Smooth muscle cell (in vitro differentiated cells): ENCODE measurements around the gene SLC22A14. TPM values are rescaled to one million over a fixed set of nuclear protein-coding genes. Genes with fewer than 3 reads are reported as not detected.

ENCODE experiments used
- DNase-seq: peaks from one replicate; lab custom pipeline; 2025; ENCODE audit not compliant: unreplicated experiment; lab: John Stamatoyannopoulos, UW
- H2AFZ ChIP-seq: fragments of 200-600 bp; sonication (generic); 2 replicates; pipeline ENCODE4 v1.6.0; 2016; ENCODE audit warnings: antibody characterized with exemption, low read depth, mild to moderate bottlenecking
- H3F3A ChIP-seq: fragments of 200-600 bp; sonication (generic); 2 replicates; pipeline ENCODE4 v1.6.0; 2017; ENCODE audit warnings: antibody characterized with exemption, low read depth
- H3K27ac ChIP-seq: fragments of 200-600 bp; sonication (generic); 2 replicates; pipeline ENCODE4 v1.5.1; 2016; ENCODE audit warnings: low read depth, mild to moderate bottlenecking
- H3K27me3 ChIP-seq: fragments of 200-600 bp; sonication (generic); 2 replicates; pipeline ENCODE4 v1.6.1; 2016; ENCODE audit warnings: low read depth, mild to moderate bottlenecking
- H3K36me3 ChIP-seq: fragments of 200-600 bp; sonication (generic); 2 replicates; pipeline ENCODE4 v1.5.1; 2016; ENCODE audit warnings: low read depth
- H3K4me1 ChIP-seq: fragments of 200-600 bp; sonication (generic); 2 replicates; pipeline ENCODE4 v1.5.1; 2016; ENCODE audit warnings: low read depth
- H3K4me2 ChIP-seq: fragments of 200-600 bp; sonication (generic); 2 replicates; pipeline ENCODE4 v1.6.0; 2016; ENCODE audit warnings: mild to moderate bottlenecking
- H3K4me3 ChIP-seq: fragments of 200-600 bp; sonication (generic); 2 replicates; pipeline ENCODE4 v1.5.1; 2016; ENCODE audit warnings: mild to moderate bottlenecking
- H3K79me2 ChIP-seq: fragments of 200-600 bp; sonication (generic); 2 replicates; pipeline ENCODE4 v1.6.0; 2016; ENCODE audit warnings: low read depth, mild to moderate bottlenecking
- H3K9ac ChIP-seq: fragments of 200-600 bp; sonication (generic); 2 replicates; pipeline ENCODE4 v1.6.0; 2016; ENCODE audit warnings: low read depth
- H3K9me3 ChIP-seq: fragments of 200-600 bp; sonication (generic); replicated peaks from 2 replicates; pipeline ENCODE4 v1.5.1; 2016; ENCODE audit warnings: low read depth
- H4K20me1 ChIP-seq: fragments of 200-600 bp; sonication (generic); 2 replicates; pipeline ENCODE4 v1.6.0; 2016; ENCODE audit warnings: low read depth
- CTCF ChIP-seq: fragments of 200-600 bp; sonication (generic); IDR thresholded peaks from 2 replicates; pipeline ENCODE4 v1.5.1; 2017; ENCODE audit warnings: borderline replicate concordance, mild to moderate bottlenecking, antibody characterized with exemption; ENCODE audit not compliant: insufficient read depth, poor library complexity, severe bottlenecking
- WGBS: methylation state at CpG from one replicate; pipeline ENCODE4 v1.1.7; 2016; ENCODE audit warnings: low lambda C conversion rate; 5-methylcytosine and 5-hydroxymethylcytosine counted together
- polyA plus RNA-seq: library from polyadenylated mRNA; unstranded; fragments of >200 nt; fragmentation: Nextera tagmentation; extraction: Ambion mirVana; gene quantifications from 2 replicates; pipeline ENCODE4 v1.2.1, GENCODE V29; 2016
- total RNA-seq: library from RNA; depleted of rRNA; stranded (reverse); fragments of >200 nt; gene quantifications from 2 replicates; pipeline ENCODE4 v1.2.3, GENCODE V29; 2014

SLC22A14 gene
- total and polyA plus RNA-seq, 2 experiments from 2014 or later: 0.09 to 0.66 TPM

GRCh38 chr3:38361496-38361895, 79.4 kb downstream of the SLC22A14 start:
- Histone ChIP-seq H2AFZ (no peak overlapping the region), H3F3A (no peaks in the 10 kb centered on the region), H3K9me3 (no peaks in the 10 kb centered on the region), H4K20me1 (no peaks in the 10 kb centered on the region), H3K9ac (no peak overlapping the region), H3K4me3 (no peak overlapping the region), H3K27me3 (no peaks in the 10 kb centered on the region), H3K36me3 (no peaks in the 10 kb centered on the region), H3K79me2 (no peaks in the 10 kb centered on the region), H3K27ac (no peak overlapping the region), H3K4me1 (no peaks in the 10 kb centered on the region), H3K4me2 (no peak overlapping the region)
- no peak for DNase-seq
- TF ChIP-seq CTCF: no peak
- 73% methylated on average over 4 of the region's 4 CpGs for WGBS

GRCh38 chr3:38362825-38363224, 80.7 kb downstream of the SLC22A14 start:
- no peak overlapping the region for H3K4me2 ChIP-seq
- no peak for DNase-seq
- no peaks in the 10 kb centered on the region for H3K79me2 ChIP-seq
- H3K9me3 ChIP-seq: no peaks in the 10 kb centered on the region
- no peaks in the 10 kb centered on the region for H3K36me3 ChIP-seq
- H2AFZ ChIP-seq: no peak overlapping the region
- H3K4me3 ChIP-seq: no peak overlapping the region
- no peak overlapping the region for H3K9ac ChIP-seq
- H3K27ac ChIP-seq: no peak overlapping the region
- no peaks in the 10 kb centered on the region for H3K4me1 ChIP-seq
- TF ChIP-seq CTCF: no peak
- H3K27me3 ChIP-seq: no peaks in the 10 kb centered on the region
- H3F3A ChIP-seq: no peaks in the 10 kb centered on the region
- WGBS: 71% methylated on average over 9 of the region's 9 CpGs
- no peaks in the 10 kb centered on the region for H4K20me1 ChIP-seq

GRCh38 chr3:38364721-38365400, 82.8 kb downstream of the SLC22A14 start:
- H3K27ac ChIP-seq: no peak overlapping the region
- WGBS: 94% methylated on average over 6 of the region's 6 CpGs

More at GRCh38 chr3:38364721-38365400, 82.8 kb downstream of the SLC22A14 start:
- H3K4me2 ChIP-seq: no peak overlapping the region
- no peak overlapping the region for H2AFZ ChIP-seq
- no peak for TF ChIP-seq CTCF
- H4K20me1 ChIP-seq: no peaks in the 10 kb centered on the region
- H3K9me3 ChIP-seq: no peaks in the 10 kb centered on the region
- H3K9ac ChIP-seq: no peak overlapping the region
- H3K36me3 ChIP-seq: no peaks in the 10 kb centered on the region
- DNase-seq: no peak
- H3K4me3 ChIP-seq: no peak overlapping the region
- no peaks in the 10 kb centered on the region for H3F3A ChIP-seq
- H3K79me2 ChIP-seq: no peaks in the 10 kb centered on the region
- no peaks in the 10 kb centered on the region for H3K4me1 ChIP-seq
- no peaks in the 10 kb centered on the region for H3K27me3 ChIP-seq
